HG03571 (cell line): ENCODE measurements around the gene MGMT.

ENCODE experiments used
- ATAC-seq: cut with Tn5 transposase; IDR thresholded peaks from one replicate; pipeline ENCODE4 v1.9.1; 2021; ENCODE audit not compliant: unreplicated experiment

MGMT gene

DNA sequence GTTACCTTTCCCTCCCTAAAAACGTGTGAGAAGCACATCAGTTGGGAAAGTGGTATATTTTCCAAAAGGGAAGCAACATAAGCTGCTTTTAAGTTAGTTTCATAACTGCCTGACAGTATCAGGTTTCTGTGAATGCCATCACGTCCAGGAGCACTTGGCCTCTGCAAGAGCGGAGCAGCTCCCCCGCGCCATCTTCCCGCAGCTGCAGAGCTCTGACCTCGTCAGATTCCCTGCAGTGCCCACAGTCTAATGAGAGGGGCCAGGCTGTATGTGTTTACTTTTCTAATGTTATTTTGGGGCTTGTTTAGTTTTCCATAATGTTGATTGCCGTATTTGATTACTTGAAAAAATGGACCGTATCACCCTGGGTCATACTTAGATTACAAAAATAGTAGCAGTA lies 74.2 kb downstream of the MGMT start:
- no peak for ATAC-seq

DNA sequence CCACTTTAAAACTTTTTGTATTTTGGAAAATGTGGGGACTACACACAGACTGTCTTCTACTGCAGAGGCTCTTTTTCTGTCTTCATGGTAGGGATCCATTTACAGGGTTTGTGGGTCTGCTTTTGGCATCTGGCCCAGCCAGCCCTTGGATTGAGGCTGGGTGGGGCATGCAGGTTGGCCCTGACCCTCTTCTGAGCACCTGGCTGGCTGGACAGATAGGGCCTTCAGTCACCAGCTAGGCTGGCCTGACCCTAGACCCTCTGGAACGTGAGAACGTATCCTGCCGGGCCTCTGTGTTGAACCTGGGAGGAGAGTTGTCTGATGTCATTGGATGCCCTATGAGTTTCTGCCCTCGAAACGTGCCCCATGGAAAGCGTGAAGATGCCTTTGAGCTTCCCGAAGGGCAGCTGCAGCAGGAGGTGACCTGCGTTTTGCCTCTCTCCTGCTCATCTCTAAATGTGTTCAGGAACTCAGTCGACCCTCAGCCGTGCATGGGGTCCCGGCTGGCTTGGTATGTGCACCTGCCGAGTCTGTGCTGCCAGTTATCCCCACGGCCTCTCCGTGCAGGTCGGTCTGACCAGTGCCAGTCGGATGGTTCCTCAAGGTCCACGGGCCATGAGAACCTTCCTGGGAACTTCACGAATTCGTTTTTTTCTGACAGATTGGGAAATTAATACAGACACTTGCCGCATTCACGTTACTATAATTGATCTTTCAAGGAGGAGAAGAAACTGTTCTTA lies 74.9 kb downstream of the MGMT start:
- ATAC-seq: no peak

DNA sequence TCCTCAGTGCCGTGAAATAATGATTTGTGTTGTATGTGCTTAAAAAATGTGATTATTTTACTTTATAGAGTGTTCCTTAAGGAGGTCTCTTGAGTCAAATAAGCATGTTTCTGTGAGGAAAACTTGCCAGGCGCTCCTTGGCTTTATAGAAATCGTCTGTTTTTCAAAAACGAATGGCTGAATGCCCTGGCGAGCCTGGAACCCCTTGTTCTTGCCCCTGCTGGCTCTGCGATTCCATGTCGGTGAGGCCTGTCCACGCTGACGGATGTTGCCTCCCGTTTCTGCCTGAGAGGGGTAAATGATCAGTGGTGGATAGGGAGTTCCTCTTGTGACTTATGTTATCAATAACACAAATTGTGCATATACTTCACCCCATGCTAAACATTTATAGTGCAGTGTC lies 75.5 kb downstream of the MGMT start:
- no peak for ATAC-seq

DNA sequence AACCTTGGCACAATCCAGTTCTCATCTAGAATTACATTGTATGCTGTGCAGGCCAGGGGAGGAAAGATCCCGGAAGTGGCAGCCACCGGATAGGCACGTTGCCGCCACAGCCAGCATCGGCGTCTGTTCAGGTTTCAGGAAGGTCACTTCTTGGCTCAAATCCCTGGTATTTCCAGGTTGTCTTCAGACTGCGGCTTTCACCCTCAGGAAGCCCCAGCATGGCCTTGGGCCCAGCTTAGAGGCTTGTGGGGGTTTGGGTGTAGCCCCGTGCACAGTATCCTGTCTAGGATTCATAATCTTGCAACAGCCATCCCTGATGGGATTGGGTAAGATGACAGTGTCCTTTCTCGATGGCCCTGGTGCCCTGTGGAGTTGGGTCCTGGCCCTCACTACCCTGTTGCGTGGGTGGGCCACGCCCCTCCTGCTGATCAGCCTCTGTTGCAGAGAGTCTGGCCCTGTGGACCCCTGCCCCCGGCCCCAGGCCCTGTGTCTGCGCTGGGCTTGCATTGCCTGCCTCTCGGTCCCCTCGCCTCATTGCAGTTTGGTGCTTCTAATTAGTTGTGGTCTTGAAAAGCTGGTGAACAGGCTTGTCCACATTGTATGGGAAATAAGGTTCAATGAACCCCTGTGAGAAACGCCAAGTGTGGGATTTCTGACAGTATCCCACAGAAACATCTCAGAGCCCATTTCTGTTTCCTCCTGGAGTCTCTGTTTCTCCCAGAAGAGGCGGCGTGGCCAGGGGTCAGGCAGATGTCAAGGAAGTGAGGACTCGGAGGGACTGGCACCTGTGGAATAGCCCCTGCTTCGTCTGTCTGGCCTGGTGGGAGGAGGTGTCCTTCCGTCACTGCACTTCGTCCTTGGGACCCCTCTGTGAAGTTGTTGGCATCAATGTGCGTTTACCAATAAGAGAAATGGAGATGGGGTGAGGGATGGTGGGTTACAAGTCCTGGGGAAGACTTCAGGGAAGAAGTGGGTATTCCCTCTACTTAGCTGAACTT lies 77.5 kb downstream of the MGMT start:
- ATAC-seq: no peak

DNA sequence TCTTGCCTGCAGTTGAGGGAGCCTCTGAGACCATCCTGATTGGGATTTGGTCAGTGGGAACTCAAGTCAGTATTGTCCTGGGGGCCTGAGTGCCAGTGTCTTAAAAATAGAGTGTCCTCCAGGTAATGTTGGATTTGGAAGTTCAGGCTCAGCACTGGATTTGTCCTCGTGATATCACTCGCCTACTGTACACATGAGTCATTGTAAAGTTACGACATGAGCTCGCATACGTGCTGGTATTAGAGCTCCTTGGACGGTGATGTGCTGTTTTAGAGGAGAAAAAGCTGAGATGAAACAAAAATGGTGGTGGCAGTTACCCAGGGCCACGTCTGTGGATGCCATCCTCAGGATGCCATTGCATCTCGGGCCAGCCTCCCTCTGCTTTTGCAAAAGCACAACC lies 78.2 kb downstream of the MGMT start:
- no peak for ATAC-seq

DNA sequence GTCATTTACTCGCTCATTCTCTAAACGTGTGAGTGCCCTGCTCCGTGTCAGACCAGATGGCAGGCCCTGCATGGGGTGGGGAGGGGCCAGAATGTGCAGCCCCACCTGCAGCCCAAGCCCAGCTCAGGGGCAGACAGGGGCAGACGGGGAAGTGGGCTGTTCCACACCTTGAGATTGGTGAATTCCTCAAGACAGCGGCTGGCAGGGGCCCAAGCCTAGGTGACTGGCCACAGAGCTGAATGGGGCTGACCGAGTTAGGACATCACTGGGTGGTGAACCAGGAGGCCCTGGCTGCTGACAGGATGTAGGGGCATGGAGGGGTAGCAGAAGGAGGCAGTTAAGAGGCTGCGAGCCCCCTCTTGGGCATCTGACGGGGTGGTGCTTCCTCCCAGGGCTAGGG lies 79.1 kb downstream of the MGMT start:
- no peak for ATAC-seq

DNA sequence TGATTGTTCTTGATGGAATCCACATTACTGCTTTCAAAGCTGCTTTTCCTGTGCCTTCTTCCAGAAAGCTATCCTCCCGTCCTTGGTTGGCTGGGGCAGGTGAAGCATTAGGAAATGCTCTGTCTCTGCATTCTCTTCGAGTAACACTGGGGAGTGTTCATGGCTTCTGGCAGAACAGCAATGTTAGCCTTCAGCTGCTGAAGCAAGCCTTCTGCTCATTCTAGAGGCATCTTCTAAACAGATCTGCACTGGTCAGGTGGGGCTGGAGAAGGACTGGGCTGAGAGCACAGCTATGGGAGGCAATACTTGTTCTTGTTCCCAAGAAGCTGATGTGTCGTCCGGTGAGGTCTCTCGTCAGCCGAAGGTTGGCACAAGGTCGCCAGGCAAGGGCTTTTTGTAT lies 80.6 kb downstream of the MGMT start:
- no peak for ATAC-seq

DNA sequence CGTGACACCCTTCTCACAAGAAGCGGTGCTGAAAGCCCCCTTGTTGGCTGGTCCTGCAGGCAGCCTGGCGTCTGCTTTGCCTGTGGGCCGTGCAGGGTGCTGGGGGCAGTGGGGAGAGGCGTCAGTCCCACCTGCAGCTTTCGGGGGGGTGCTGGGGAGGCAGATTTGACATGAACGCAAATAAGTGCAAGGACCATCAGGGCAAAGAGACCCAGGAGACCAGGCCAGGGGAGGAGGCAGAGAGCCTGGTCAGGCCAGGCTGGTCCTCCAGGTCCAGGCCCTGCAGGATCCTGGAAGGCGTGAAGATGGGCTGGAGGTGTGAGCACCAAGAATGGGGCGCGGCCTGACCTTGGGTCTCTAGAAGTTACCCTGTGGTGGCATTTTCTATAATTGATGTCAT lies 81.6 kb downstream of the MGMT start:
- ATAC-seq: no peak

DNA sequence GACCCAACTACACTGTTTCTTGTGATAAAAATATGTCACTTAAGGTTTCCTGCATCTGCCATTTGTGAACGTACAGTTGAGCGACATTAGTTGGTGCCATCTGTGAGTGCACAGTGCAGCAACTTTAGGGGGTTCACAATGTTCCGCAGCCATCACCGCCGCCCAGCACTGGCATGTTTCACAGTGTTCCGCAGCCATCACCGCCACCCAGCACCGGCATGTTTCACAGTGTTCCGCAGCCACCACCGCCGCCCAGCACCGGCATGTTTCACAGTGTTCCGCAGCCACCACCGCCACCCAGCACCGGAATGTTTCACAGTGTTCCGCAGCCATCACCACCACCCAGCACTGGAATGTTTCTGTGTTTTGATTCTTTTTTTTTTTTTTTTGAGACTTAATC lies 83.0 kb downstream of the MGMT start:
- ATAC-seq: no peak

DNA sequence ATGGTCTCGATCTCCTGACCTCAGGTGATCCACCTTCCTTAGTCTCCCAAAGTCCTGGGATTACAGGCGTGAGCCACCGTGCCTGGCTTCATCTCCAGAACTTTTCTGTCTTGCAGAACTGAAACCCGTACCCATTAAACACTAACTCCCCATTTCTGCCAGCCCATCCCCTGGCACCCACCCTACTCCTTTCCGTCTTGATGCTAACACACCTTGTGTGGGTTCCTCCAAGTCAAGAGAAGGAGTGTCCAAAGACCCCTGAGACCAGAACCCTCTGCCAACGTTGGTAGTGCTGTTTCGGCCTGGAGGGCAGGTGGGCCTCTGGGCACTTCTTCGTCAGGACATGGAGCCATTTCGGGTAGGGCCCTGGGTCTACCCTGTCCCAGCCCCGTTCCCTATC lies 83.6 kb downstream of the MGMT start:
- no peak for ATAC-seq

DNA sequence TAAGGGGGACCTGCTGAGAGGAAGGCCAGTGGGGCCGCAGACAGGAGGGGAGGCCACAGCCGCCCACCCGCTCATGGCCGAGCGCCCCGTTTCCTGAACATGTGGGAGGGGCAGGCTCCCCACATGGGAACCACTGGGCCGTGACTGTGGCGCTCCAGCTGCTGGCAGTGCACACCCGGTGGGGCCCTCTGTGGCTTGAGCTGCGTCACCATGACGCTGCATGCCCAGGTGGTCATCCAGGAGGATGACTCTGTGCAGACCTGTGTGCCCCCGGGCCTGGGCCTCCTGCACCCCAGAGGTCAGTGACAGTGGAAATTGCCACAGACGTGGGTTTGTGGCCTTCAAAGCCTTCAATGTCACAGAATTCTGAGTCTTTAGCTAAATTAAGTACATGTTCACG lies 85.1 kb downstream of the MGMT start:
- ATAC-seq: no peak

DNA sequence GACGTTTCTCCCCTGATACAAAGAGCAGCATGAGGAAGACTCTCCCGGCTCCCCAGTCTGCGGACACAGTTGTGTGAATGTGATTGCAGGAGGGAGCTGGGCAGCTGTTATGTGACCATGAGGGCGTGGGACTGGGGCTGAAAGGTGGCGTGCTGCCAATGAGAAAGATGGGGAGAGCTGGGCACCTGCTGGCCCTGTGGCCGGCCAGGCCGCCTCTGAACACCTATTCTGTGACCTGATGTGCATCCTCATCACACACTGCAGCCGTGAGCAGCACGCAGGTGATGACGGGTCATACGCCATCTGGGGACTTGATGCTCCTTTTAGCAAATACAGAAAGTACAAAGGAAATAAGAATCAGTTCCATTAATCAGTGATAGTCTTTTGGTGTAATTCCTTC lies 86.9 kb downstream of the MGMT start:
- no peak for ATAC-seq

DNA sequence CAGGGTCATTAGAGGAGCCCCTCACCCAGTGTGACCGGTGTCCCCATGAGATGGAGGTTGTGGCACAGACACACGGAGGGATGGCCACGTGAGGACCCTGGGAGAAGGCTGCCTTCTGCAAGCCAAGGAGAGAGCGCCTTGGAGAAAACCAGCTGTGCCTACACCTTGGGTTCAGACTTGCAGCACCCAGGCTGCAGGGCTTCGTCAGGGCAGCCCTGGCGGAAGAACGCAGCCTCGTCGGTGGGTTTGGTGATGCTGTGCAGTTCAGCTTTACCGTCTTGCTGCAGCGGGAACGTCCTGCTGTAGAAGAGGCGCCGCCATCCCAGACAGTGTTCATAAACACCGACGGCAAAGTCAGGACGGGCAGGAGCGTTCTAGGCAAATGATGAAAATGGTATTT lies 89.3 kb downstream of the MGMT start:
- no peak for ATAC-seq

DNA sequence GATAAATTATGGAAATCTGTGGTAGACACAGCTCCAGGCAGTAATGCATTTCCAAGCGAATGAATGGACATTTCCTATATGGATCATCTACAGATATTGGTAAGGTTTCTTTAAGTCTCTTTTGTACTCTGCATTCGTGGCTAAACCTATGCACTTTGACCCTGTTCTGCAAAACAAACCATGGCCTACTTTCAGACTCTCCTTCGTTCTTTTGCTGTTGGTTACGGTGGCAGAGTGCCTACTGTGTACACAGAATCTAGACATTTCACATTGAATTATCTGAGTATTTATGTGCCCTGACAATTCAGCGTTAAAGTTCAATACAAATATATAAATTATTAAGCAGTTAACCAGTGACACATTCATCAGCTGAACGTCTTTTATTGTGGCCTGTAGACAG lies 93.3 kb downstream of the MGMT start:
- ATAC-seq: no peak

DNA sequence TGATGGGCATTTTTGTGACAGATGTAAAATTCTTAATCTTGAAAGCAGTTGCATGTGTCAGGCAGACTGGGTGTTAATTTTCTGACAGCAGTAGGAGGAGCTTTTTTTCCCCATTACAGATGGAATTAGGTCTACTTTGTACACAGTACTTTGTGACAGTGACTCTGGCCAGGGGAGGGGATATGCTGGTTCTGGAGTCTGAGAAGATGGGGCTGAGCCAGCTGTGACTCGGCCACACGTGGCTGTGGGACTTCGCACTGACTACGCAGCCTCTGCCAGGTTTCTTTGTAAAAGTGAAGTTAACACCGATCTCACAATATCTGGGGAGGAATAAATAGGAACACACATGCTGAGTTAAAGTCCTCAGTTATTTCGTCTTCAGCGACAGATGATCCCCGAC lies 95.4 kb downstream of the MGMT start:
- no peak for ATAC-seq

DNA sequence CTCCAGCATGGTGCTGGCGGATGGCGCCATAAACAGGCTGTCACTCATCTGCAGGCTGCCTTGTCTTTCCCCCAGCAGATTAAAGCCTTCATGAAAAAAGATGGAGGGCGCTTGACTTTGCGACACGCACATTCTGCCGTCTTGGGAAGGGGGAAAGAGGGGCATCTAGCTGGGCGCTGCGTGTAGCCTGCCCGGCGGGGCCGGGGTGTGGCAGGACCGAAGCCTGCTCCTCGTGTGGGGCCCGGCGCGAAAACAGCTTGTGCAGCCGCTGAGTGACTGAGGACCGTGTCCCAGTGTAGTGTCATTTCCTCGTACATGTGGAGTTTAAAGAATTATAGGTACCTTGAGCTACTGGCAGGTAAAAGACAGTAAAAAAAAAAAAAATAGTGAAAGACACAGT lies 97.9 kb downstream of the MGMT start:
- ATAC-seq: no peak

DNA sequence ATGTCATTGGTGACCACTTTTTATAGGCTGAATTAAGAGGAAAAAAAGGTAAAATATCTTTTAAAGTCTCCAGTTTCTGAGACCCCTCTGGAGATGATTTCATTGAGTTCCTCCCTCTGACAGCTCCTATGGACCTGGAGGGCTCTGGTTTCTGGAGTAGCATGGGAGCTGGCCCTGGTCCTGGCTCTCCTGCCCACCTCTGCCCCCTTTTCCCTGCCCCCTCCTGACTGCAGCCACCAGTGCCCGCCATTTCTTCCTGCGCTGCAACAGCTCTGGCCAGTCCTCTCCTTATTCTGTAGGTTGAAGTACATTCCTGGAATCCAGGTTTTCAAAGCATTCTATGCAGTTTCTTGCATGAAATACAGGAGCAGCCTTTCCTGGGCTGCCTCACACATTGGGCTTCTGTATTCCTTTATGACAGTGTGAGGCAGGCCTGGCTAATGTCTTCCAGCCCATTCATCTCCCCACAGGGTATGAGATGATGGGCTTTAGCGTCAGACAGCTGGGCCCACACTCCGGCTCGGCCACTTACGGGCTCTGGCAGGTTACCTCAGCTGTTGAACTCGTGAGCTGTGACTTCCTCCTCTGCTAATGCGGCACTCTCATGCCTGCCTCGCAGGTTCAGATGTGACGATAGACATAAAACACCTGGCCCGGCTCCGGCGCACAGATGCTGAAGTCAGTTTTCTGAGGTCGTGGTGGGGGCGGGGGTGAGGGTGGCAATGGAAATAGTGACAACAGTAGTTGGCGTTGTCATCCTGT lies 101.7 kb downstream of the MGMT start:
- no peak for ATAC-seq

DNA sequence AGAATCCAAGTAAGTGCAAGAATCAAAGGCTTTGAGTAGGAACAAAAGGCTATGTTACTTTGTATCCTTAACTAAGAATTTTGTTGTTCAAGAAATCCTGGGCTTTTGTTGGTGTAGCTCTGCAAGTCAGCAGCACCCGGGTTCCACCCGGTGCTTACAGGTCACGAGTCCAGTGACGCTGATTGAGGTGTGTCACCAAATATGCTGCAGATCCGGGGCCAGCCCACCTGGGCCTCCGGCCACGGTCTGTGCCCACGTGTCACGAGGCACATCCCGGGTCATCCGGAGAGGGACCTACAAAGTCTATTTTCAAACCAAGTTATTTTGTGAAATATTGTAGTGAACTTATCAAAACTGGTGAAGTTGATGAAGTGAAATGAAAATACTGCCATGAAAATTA lies 103.1 kb downstream of the MGMT start:
- ATAC-seq: no peak

DNA sequence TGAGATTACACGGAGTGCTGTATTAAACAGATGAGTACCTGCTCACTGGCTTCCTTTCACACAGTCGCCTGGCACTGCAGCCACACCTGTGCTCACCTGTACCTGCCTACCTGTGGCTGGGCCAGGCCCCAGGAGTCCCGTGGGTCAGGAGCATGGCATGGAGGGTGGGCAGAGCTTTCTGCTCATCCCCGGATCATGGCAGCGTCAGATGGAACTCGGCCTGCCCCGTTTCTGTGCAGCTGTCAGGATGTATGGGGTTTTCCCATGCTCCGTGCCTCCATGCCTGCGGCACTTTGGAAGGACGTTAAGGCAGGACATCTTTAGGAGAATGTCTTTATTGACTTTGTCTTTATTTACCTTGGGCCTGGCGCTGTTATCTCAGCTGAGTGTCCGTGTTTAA lies 112.2 kb downstream of the MGMT start:
- ATAC-seq: no peak

DNA sequence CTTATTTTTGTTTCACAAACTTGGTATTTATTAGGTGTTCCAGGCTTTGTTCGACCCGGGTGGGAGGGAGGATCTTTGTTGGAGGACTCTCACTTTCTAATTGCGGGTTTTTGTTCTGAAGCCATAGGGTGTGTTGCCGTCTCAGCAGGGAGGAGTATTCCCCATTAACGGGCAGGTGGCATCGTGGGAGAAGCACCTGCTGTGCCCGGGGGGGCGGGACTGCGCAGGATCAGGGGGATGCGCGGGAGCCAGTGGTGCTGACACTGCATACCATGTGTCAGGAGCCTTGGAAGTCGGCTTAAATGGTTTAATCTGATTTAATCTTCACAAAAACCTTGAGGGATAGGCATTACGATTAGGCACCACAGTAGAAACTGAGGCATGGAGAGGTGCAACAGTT lies 113.0 kb downstream of the MGMT start:
- ATAC-seq: no peak

DNA sequence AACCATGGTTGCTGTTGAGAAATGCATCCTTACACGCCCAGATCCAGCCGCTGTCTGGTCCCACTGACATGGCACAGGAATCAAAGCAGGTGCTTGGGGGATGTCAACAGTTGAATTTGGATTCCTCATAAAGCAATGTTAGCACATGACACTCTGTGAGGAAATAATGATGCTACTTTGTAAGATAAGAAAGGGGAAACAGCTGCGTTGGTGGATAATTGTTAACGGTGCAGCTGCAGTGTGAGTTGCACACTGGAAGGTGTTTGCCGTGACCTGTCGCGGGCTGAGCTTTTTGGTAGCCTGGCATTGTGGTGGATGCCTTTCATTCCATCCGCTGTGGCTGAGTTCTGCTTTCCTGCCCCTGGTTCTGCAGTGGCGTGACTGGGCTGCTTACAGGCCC lies 113.9 kb downstream of the MGMT start:
- no peak for ATAC-seq
